Loucy (cell line): ENCODE results near the gene USP15.

Source experiments
- H2AFZ ChIP-seq: fragments of 200-600 bp; sonication (generic); 2 replicates; pipeline ENCODE4 v1.6.0; 2016; ENCODE audit warnings: antibody characterized with exemption, mild to moderate bottlenecking, low read length, moderate library complexity
- H3F3A ChIP-seq: fragments of 200-600 bp; 2 replicates; pipeline ENCODE4 v1.6.0; 2016; ENCODE audit warnings: antibody characterized with exemption, low read depth, mild to moderate bottlenecking
- H3K27me3 ChIP-seq: fragments of 200-600 bp; sonication (generic); 2 replicates; pipeline ENCODE4 v1.6.1; 2014; ENCODE audit warnings: low read length, mild to moderate bottlenecking; ENCODE audit not compliant: insufficient read depth, poor library complexity, severe bottlenecking
- H3K36me3 ChIP-seq: fragments of 200-600 bp; sonication (generic); 2 replicates; pipeline ENCODE4 v1.6.1; 2016; ENCODE audit warnings: low read length; ENCODE audit not compliant: insufficient read depth
- H3K4me1 ChIP-seq: fragments of 200-600 bp; sonication (generic); 2 replicates; pipeline ENCODE4 v1.5.1; 2014; ENCODE audit warnings: low read length, mild to moderate bottlenecking; ENCODE audit not compliant: insufficient read depth, poor library complexity, severe bottlenecking
- H3K4me2 ChIP-seq: fragments of 200-600 bp; sonication (generic); 2 replicates; pipeline ENCODE4 v1.6.0; 2014; ENCODE audit warnings: antibody characterized with exemption, low read length, low read depth, mild to moderate bottlenecking; ENCODE audit not compliant: poor library complexity, severe bottlenecking
- H3K4me3 ChIP-seq: fragments of 200-600 bp; sonication (generic); 2 replicates; pipeline ENCODE4 v1.5.1; 2014; ENCODE audit warnings: low read length, mild to moderate bottlenecking, mixed read lengths; ENCODE audit not compliant: poor library complexity, severe bottlenecking
- H3K79me2 ChIP-seq: fragments of 200-600 bp; sonication (generic); 2 replicates; pipeline ENCODE4 v1.6.1; 2014; ENCODE audit warnings: low read length; ENCODE audit not compliant: insufficient read depth
- H3K9ac ChIP-seq: fragments of 200-600 bp; sonication (generic); 2 replicates; pipeline ENCODE4 v1.6.0; 2014; ENCODE audit warnings: mild to moderate bottlenecking, low read depth, low read length, moderate library complexity; ENCODE audit not compliant: poor library complexity, severe bottlenecking
- H3K9me2 ChIP-seq: fragments of 200-600 bp; sonication (generic); replicated peaks from 2 replicates; pipeline ENCODE4 v1.6.1; 2016; ENCODE audit warnings: low read depth, low read length, mixed read lengths
- H3K9me3 ChIP-seq: fragments of 200-600 bp; sonication (generic); 2 replicates; pipeline ENCODE4 v1.6.1; 2014; ENCODE audit warnings: mild to moderate bottlenecking, antibody characterized with exemption, low read length, low read depth; ENCODE audit not compliant: insufficient read depth
- H4K20me1 ChIP-seq: fragments of 200-600 bp; sonication (generic); 2 replicates; pipeline ENCODE4 v1.6.0; 2014; ENCODE audit warnings: antibody characterized with exemption, low read length, mild to moderate bottlenecking; ENCODE audit not compliant: insufficient read depth, poor library complexity, severe bottlenecking
- CTCF ChIP-seq: fragments of 200-600 bp; sonication (generic); conservative IDR thresholded peaks from 2 replicates; pipeline ENCODE4 v1.5.1; 2014; ENCODE audit warnings: mild to moderate bottlenecking, antibody characterized with exemption, low read length
- EZH2phosphoT487 ChIP-seq: fragments of 200-600 bp; IDR thresholded peaks from 2 replicates; pipeline ENCODE4 v1.6.1; 2018; ENCODE audit warnings: antibody characterized with exemption, mild to moderate bottlenecking, moderate library complexity, borderline replicate concordance

The USP15 gene

GRCh38 chr12:62299617-62300016 lies 39.4 kb downstream of the USP15 start:
- Histone ChIP-seq H3K9ac (no peak overlapping the region), H3K4me1 (peaks cover 4% of the 10 kb centered on the region), H3K4me2 (no peak overlapping the region), H3K27me3 (peaks cover 8% of the 10 kb centered on the region), H3K9me3 (peaks cover 12% of the 10 kb centered on the region), H3K79me2 (peaks cover 90% of the 10 kb centered on the region), H3K9me2 (no peaks in the 10 kb centered on the region), H3F3A (no peaks in the 10 kb centered on the region), H4K20me1 (peaks cover 34% of the 10 kb centered on the region), H2AFZ (no peak overlapping the region), H3K4me3 (no peak overlapping the region), H3K36me3 (peaks cover 72% of the 10 kb centered on the region)
- TF ChIP-seq CTCF (no peak), EZH2phosphoT487 (no peak)

GRCh38 chr12:62301080-62301798 lies 41.0 kb downstream of the USP15 start:
- no peak overlapping the region for H3K4me3 ChIP-seq
- H3K36me3 ChIP-seq, result peaks cover 72% of the 10 kb centered on the region
- peaks cover 22% of the 10 kb centered on the region for H4K20me1 ChIP-seq
- TF ChIP-seq EZH2phosphoT487 (no peak), CTCF (no peak)
- H3K9me2 ChIP-seq, result no peaks in the 10 kb centered on the region
- H3K79me2 ChIP-seq, result peaks cover 75% of the 10 kb centered on the region
- H3K9me3 ChIP-seq, result peaks cover 18% of the 10 kb centered on the region
- H3K27me3 ChIP-seq, result peaks cover 10% of the 10 kb centered on the region
- no peak overlapping the region for H2AFZ ChIP-seq
- no peak overlapping the region for H3K9ac ChIP-seq
- no peaks in the 10 kb centered on the region for H3F3A ChIP-seq
- peaks cover 4% of the 10 kb centered on the region for H3K4me1 ChIP-seq
- no peak overlapping the region for H3K4me2 ChIP-seq

GRCh38 chr12:62301799-62302133 lies 41.6 kb downstream of the USP15 start:
- peaks cover 72% of the 10 kb centered on the region for H3K36me3 ChIP-seq
- no peak overlapping the region for H3K4me3 ChIP-seq
- H3F3A ChIP-seq, result no peaks in the 10 kb centered on the region
- H4K20me1 ChIP-seq, result peaks cover 25% of the 10 kb centered on the region
- H3K4me2 ChIP-seq, result no peak overlapping the region
- H3K79me2 ChIP-seq, result peaks cover 71% of the 10 kb centered on the region
- H3K9me3 ChIP-seq, result peaks cover 18% of the 10 kb centered on the region
- no peaks in the 10 kb centered on the region for H3K4me1 ChIP-seq
- TF ChIP-seq EZH2phosphoT487 (no peak), CTCF (no peak)
- H3K9ac ChIP-seq, result no peak overlapping the region
- H2AFZ ChIP-seq, result no peak overlapping the region
- H3K9me2 ChIP-seq, result no peaks in the 10 kb centered on the region
- peaks cover 10% of the 10 kb centered on the region for H3K27me3 ChIP-seq
